B cell (primary cell): Measurements from ENCODE around the gene WHAMM. TPM values are rescaled to one million over a fixed set of nuclear protein-coding genes. Genes with fewer than 3 reads are reported as not detected.

Source experiments
- ATAC-seq: fragments of 200-7000 bp; cut with Tn5 transposase; one replicate; pipeline ENCODE4 v1.10.0; 2021; ENCODE audit warnings: low read depth, mild to moderate bottlenecking, moderate number of reproducible peaks, moderate library complexity
- CTCF ChIA-PET: fragments of 350-600 bp; sonication (Branson Sonifier 250); formaldehyde crosslinking; loops from one replicate; lab custom pipeline; 2021; ENCODE audit warnings: antibody characterized with exemption, inconsistent platforms; lab: Charles Lee
- POLR2A ChIA-PET: fragments of 350-600 bp; sonication (Branson Sonifier 250); formaldehyde crosslinking; loops from one replicate; lab custom pipeline; 2021; ENCODE audit warnings: antibody characterized with exemption; lab: Charles Lee
- DNase-seq: peaks from one replicate; pipeline ENCODE4 v3.0.0; 2013
- H2AFZ ChIP-seq: 2 replicates; pipeline ENCODE4 v1.6.1; 2012; ENCODE audit warnings: mild to moderate bottlenecking, low read depth, low read length; ENCODE audit not compliant: insufficient read depth, poor library complexity, severe bottlenecking
- H3K27ac ChIP-seq, 2 donors: 1 replicate in 1 of 2; 2 replicates in 1 of 2; pipeline ENCODE4 v1.5.1; 2012 to 2013; ENCODE audit warnings: low read length in 2 of 2, mild to moderate bottlenecking in 2 of 2, moderate library complexity in 1 of 2
- H3K27me3 ChIP-seq, 4 experiments: fragments of 200-600 bp in 1 of 4; sonication (generic) in 1 of 4; replicated peaks in 1 of 4; 1 replicate in 2 of 4; 2 replicates in 2 of 4; pipeline versions ENCODE4 v1.6.1 to v1.7.0; 2013 to 2016; ENCODE audit warnings: low read length in 3 of 4, mild to moderate bottlenecking in 2 of 4, mixed read lengths in 1 of 4, moderate library complexity in 1 of 4; ENCODE audit not compliant: insufficient read depth in 4 of 4, control insufficient read depth in 3 of 4; ENCODE audit errors: control extremely low read depth in 1 of 4
- H3K36me3 ChIP-seq, 2 experiments: replicated peaks in 1 of 2; 1 replicate in 1 of 2; 2 replicates in 1 of 2; pipeline versions ENCODE4 v1.6.1 to v1.7.1; 2013; ENCODE audit warnings: low read length in 1 of 2; ENCODE audit not compliant: insufficient read depth in 2 of 2, control insufficient read depth in 1 of 2; ENCODE audit errors: control extremely low read depth in 1 of 2, extremely low read depth in 1 of 2
- H3K4me1 ChIP-seq, 2 donors: fragments of 200-600 bp in 1 of 2; sonication (generic) in 1 of 2; 1 replicate in 1 of 2; 2 replicates in 1 of 2; pipeline versions ENCODE4 v1.5.1 to v1.6.1; 2013 to 2017; ENCODE audit warnings: low read length in 2 of 2; ENCODE audit not compliant: control insufficient read depth in 2 of 2, insufficient read depth in 2 of 2
- H3K4me2 ChIP-seq: replicated peaks from 2 replicates; pipeline ENCODE3; 2012; ENCODE audit warnings: mild to moderate bottlenecking, low read depth, low read length; ENCODE audit not compliant: poor library complexity, severe bottlenecking
- H3K4me3 ChIP-seq, 5 experiments: fragments of 200-600 bp in 1 of 5; sonication (generic) in 1 of 5; 1 replicate in 3 of 5; 2 replicates in 2 of 5; pipeline versions ENCODE4 v1.5.1 to v1.7.0; 2011 to 2016; ENCODE audit warnings: low read length in 4 of 5, mild to moderate bottlenecking in 4 of 5, low read depth in 2 of 5, control low read depth in 1 of 5, moderate library complexity in 1 of 5; ENCODE audit not compliant: insufficient read depth in 1 of 5; ENCODE audit errors: control extremely low read depth in 1 of 5, extremely low read depth in 1 of 5
- H3K79me2 ChIP-seq: fragments of 200-600 bp; sonication (generic); one replicate; pipeline ENCODE4 v1.6.0; 2016; ENCODE audit warnings: low read length; ENCODE audit not compliant: control insufficient read depth, insufficient read depth
- H3K9ac ChIP-seq: fragments of 200-600 bp; sonication (generic); 2 replicates; pipeline ENCODE4 v1.6.1; 2017; ENCODE audit warnings: mild to moderate bottlenecking, low read length, moderate library complexity
- H3K9me3 ChIP-seq, 3 donors: one replicate each; pipeline versions ENCODE4 v1.6.1 to v1.7.1; 2013; ENCODE audit warnings: low read length in 2 of 3; ENCODE audit not compliant: control insufficient read depth in 2 of 3, insufficient read depth in 1 of 3; ENCODE audit errors: control extremely low read depth in 1 of 3
- H4K20me1 ChIP-seq: 2 replicates; pipeline ENCODE4 v1.6.0; 2012; ENCODE audit warnings: mild to moderate bottlenecking, low read length; ENCODE audit not compliant: insufficient read depth, control insufficient read depth, poor library complexity, severe bottlenecking
- H3K27ac Mint-ChIP-seq: one replicate; pipeline ENCODE4 v1.8.0; 2021; ENCODE audit warnings: mixed read lengths
- H3K27me3 Mint-ChIP-seq: one replicate; pipeline ENCODE4 v1.8.0; 2021; ENCODE audit warnings: mixed read lengths
- H3K4me1 Mint-ChIP-seq: one replicate; pipeline ENCODE4 v1.8.0; 2021; ENCODE audit warnings: mixed read lengths
- H3K4me3 Mint-ChIP-seq: one replicate; pipeline ENCODE4 v1.8.0; 2021; ENCODE audit warnings: mixed read lengths
- H3K9me3 Mint-ChIP-seq: one replicate; pipeline ENCODE4 v1.8.0; 2022; ENCODE audit warnings: mixed read lengths; ENCODE audit not compliant: insufficient read depth
- CTCF ChIP-seq: fragments of 200-600 bp; IDR thresholded peaks from one replicate; pipeline ENCODE4 v1.8.0; 2022; ENCODE audit warnings: antibody characterized with exemption, mild to moderate bottlenecking
- EZH2 ChIP-seq: IDR thresholded peaks from 2 replicates; pipeline ENCODE4 v1.6.1; 2012; ENCODE audit warnings: borderline replicate concordance, low read depth, mild to moderate bottlenecking, moderate library complexity, low read length; ENCODE audit not compliant: insufficient read depth, poor library complexity, severe bottlenecking
- WGBS: methylation state at CpG from one replicate; pipeline ENCODE4 v1.1.5; 2013; ENCODE audit warnings: missing lambda C conversion rate; ENCODE audit not compliant: insufficient coverage; 5-methylcytosine and 5-hydroxymethylcytosine counted together
- intact Hi-C: fragments of 100-400 bp; cut with micrococcal nuclease; formaldehyde crosslinking; loops from one replicate; pipeline ENCODE4 v1.10.0; 2022
- polyA plus RNA-seq: library from polyadenylated mRNA; depleted of rRNA; stranded (reverse); fragments of >200 nt; gene quantifications from 2 replicates; pipeline ENCODE4 v1.2.3, GENCODE V29; 2012
- total RNA-seq, 2 donors: library from RNA; stranded (reverse); fragments of 120-200 nt in 1 of 2; gene quantifications; 1 replicate in 1 of 2; 2 replicates in 1 of 2; pipeline versions ENCODE4 v1.2.3 to v1.2.4, GENCODE V29; 2013 to 2022

Gene WHAMM
- total and polyA plus RNA-seq, 2 donors (not counting 1 experiment from before 2014, with no cell fraction given): 18.3 to 31.3 TPM

- H3K4me2 ChIP-seq: no peak overlapping the region
- no peak overlapping the region for H3K4me3 Mint-ChIP-seq
Observed at GRCh38 chr15:82835391-82835917, 26.0 kb downstream of the WHAMM start.

More at GRCh38 chr15:82835391-82835917, 26.0 kb downstream of the WHAMM start:
- Histone ChIP-seq H3K9ac (no peak overlapping the region), H2AFZ (no peak overlapping the region), H3K36me3 (peaks cover 2 to 70% of the 10 kb centered on the region in 2 experiments), H3K27me3 (no peaks in the 10 kb centered on the region), H3K4me1 (no peaks in the 10 kb centered on the region), H4K20me1 (peaks cover 15% of the 10 kb centered on the region), H3K9me3 (no peaks in the 10 kb centered on the region), H3K4me3 (no peak overlapping the region), H3K79me2 (peaks cover under 1% of the 10 kb centered on the region), H3K27ac (no peak overlapping the region)
- Mint-ChIP-seq H3K9me3 (no peaks in the 10 kb centered on the region), H3K27me3 (no peaks in the 10 kb centered on the region), H3K4me1 (peaks cover 16% of the 10 kb centered on the region), H3K27ac (no peak overlapping the region)
- ATAC-seq: no peak
- no peak for TF ChIP-seq EZH2
- TF ChIP-seq CTCF: no peak
- CTCF ChIA-PET: no interaction called here
- no peak for DNase-seq
- POLR2A ChIA-PET: no interaction called here
- WGBS: 99% methylated on average over 7 of the region's 7 CpGs
- intact Hi-C loops: no loop called here
